SU-DHL-6 (cell line): ENCODE measurements around the gene TARBP1.

Experiments
- CTCF ChIP-seq: fragments of 200-600 bp; sonication (generic); IDR thresholded peaks from one replicate; pipeline ENCODE4 v1.5.1; 2017; ENCODE audit warnings: antibody characterized with exemption, mild to moderate bottlenecking, low read length, moderate library complexity; ENCODE audit not compliant: insufficient read depth, poor library complexity, severe bottlenecking
- EZH2phosphoT487 ChIP-seq: fragments of 200-600 bp; sonication (generic), shearing (Covaris generic); conservative IDR thresholded peaks from 2 replicates; pipeline ENCODE4 v1.6.1; 2018; ENCODE audit warnings: mild to moderate bottlenecking, antibody characterized with exemption, low read length, moderate library complexity, mixed read lengths

- no peak for TF ChIP-seq CTCF
- no peak for TF ChIP-seq EZH2phosphoT487
Measured at GRCh38 chr1:234521836-234522235, 42.9 kb upstream of the TARBP1 start.
